ENCODE data around the gene ILKAP. TPM values are rescaled to one million over a fixed set of nuclear protein-coding genes. Genes with fewer than 3 reads are reported as not detected.

ILKAP gene
- total RNA-seq, 6 experiments from 2014 or later = 9.8 to 24.3 (median 16.8) TPM

GRCh38 chr2:238239863-238240756 lies 36.6 kb upstream of the ILKAP start, which contains the start of gene HES6:
TSS of gene HES6 (minus strand) at chr2:238240038. CDS start at chr2:238239905, 133 bp downstream.
- intact Hi-C loops (cut with DNase I) = no loop called here
- Histone ChIP-seq H3K9me3 (no peaks in the 10 kb centered on the region), H3K27ac (no peak within 1 kb of the TSS), H3K36me3 (no peaks in the 10 kb centered on the region), H3K4me3 (peak within 1 kb of the TSS; percentile 63 to 65 (median 64)), H3K4me1 (peaks cover 0 to 4% (median 0%) of the 10 kb centered on the region in 4 donors), H3K27me3 (no peaks in the 10 kb centered on the region)
- TF ChIP-seq POLR2A (IDR thresholded peaks at IDR 0.05) = peak; percentile 98
- TF ChIP-seq CTCF (IDR thresholded peaks at IDR 0.05) = peak in 3 of 4 donors; percentile 9 to 20 (median 13)
- ATAC-seq (peak; percentile 91 to 97 (median 93)), DNase-seq (peak; percentile 91 to 92 (median 91))
- under 1% methylated on average over 26 of the region's 105 CpGs for WGBS (ENCODE audit: insufficient coverage, low coverage, low lambda C conversion rate, missing lambda C conversion rate)

GRCh38 chr2:238239543-238239862 lies 36.0 kb upstream of the ILKAP start:
- no peak for DNase-seq
- WGBS (ENCODE audit: insufficient coverage, low coverage, low lambda C conversion rate, missing lambda C conversion rate) = no CpG with 5 or more reads among the region's 43 CpGs
- Histone ChIP-seq H3K27me3 (no peaks in the 10 kb centered on the region), H3K9me3 (no peaks in the 10 kb centered on the region), H3K27ac (no peak overlapping the region), H3K36me3 (no peaks in the 10 kb centered on the region), H3K4me3 (peak overlapping the region; percentile 63 to 65 (median 64)), H3K4me1 (peaks cover 0 to 4% (median 0%) of the 10 kb centered on the region in 4 donors)
- intact Hi-C loops (cut with DNase I) = no loop called here
- TF ChIP-seq POLR2A (IDR thresholded peaks at IDR 0.05) (no peak), CTCF (IDR thresholded peaks at IDR 0.05) (no peak)
- no peak for ATAC-seq

- no peaks in the 10 kb centered on the region for H3K9me3 ChIP-seq
- ATAC-seq (no peak), DNase-seq (no peak)
- TF ChIP-seq CTCF (IDR thresholded peaks at IDR 0.05) (no peak), POLR2A (IDR thresholded peaks at IDR 0.05) (no peak)
- no CpG with 5 or more reads among the region's 75 CpGs for WGBS (ENCODE audit: insufficient coverage, low coverage, low lambda C conversion rate, missing lambda C conversion rate)
- peak overlapping the region in 1 of 3 donors; percentile 65 for H3K4me3 ChIP-seq
- H3K27me3 ChIP-seq = no peaks in the 10 kb centered on the region
- no peaks in the 10 kb centered on the region for H3K36me3 ChIP-seq
- peaks cover 0 to 4% (median 0%) of the 10 kb centered on the region in 4 donors for H3K4me1 ChIP-seq
- intact Hi-C loops (cut with DNase I) = no loop called here
- no peak overlapping the region for H3K27ac ChIP-seq
Measured at GRCh38 chr2:238238766-238239542, 35.5 kb upstream of the ILKAP start.

GRCh38 chr2:238238311-238238765 lies 34.8 kb upstream of the ILKAP start:
- intact Hi-C loops (cut with DNase I) = no loop called here
- ATAC-seq = no peak
- no peak for DNase-seq
- Histone ChIP-seq H3K4me3 (no peak overlapping the region), H3K4me1 (peaks cover 0 to 4% (median 0%) of the 10 kb centered on the region in 4 donors), H3K27ac (no peak overlapping the region), H3K9me3 (no peaks in the 10 kb centered on the region), H3K27me3 (no peaks in the 10 kb centered on the region), H3K36me3 (no peaks in the 10 kb centered on the region)
- 90% methylated on average over 4 of the region's 5 CpGs for WGBS (ENCODE audit: insufficient coverage, low coverage, low lambda C conversion rate, missing lambda C conversion rate)
- no peak for TF ChIP-seq POLR2A (IDR thresholded peaks at IDR 0.05)
- TF ChIP-seq CTCF (IDR thresholded peaks at IDR 0.05) = no peak
